HG03575 (cell line): ENCODE measurements around the gene KIF12.

Source experiments
- ATAC-seq: cut with Tn5 transposase; IDR thresholded peaks from one replicate; pipeline ENCODE4 v1.9.1; 2021; ENCODE audit not compliant: unreplicated experiment, insufficient number of reproducible peaks, low FRiP score; ENCODE audit errors: extremely low read depth

The KIF12 gene

GRCh38 chr9:114110180-114110579, 11.1 kb upstream of the KIF12 start:
- ATAC-seq: no peak

GRCh38 chr9:114109124-114109523, 10.0 kb upstream of the KIF12 start:
- no peak for ATAC-seq

GRCh38 chr9:114108016-114108833, 9.1 kb upstream of the KIF12 start:
- ATAC-seq: no peak

GRCh38 chr9:114107286-114108001, 8.4 kb upstream of the KIF12 start:
- no peak for ATAC-seq

GRCh38 chr9:114105236-114105635, 6.1 kb upstream of the KIF12 start:
- no peak for ATAC-seq

GRCh38 chr9:114102484-114102883, 3.4 kb upstream of the KIF12 start:
- no peak for ATAC-seq

- no peak for ATAC-seq
Observed at GRCh38 chr9:114100536-114100935, 1.4 kb upstream of the KIF12 start.

- no peak for ATAC-seq
Observed at GRCh38 chr9:114099669-114100270, 678 bp upstream of the KIF12 start.

- no peak for ATAC-seq
Observed at GRCh38 chr9:114098021-114098935, 814 bp downstream of the KIF12 start.

GRCh38 chr9:114097613-114098020, 1.5 kb downstream of the KIF12 start:
- no peak for ATAC-seq

- no peak for ATAC-seq
Observed at GRCh38 chr9:114096866-114097612, 2.1 kb downstream of the KIF12 start.

GRCh38 chr9:114096041-114096511, 3.0 kb downstream of the KIF12 start:
- no peak for ATAC-seq

- no peak for ATAC-seq
Observed at GRCh38 chr9:114094971-114095370, 4.1 kb downstream of the KIF12 start.

GRCh38 chr9:114093761-114094505, 5.2 kb downstream of the KIF12 start:
- no peak for ATAC-seq

- no peak for ATAC-seq
Observed at GRCh38 chr9:114093031-114093471, 6.0 kb downstream of the KIF12 start.

- no peak for ATAC-seq
Observed at GRCh38 chr9:114092336-114092735, 6.8 kb downstream of the KIF12 start.

GRCh38 chr9:114091711-114092110, 7.4 kb downstream of the KIF12 start:
- ATAC-seq: no peak

GRCh38 chr9:114090798-114091197, 8.3 kb downstream of the KIF12 start:
- no peak for ATAC-seq
